A549 (cell line): Measurements from ENCODE around the gene OR10H3. TPM values are rescaled to one million over a fixed set of nuclear protein-coding genes. Genes with fewer than 3 reads are reported as not detected.
A peak's percentile ranks its signal among the peaks of the same experiment; 100 is the strongest.

Experiments used
- ATAC-seq, 2 experiments: fragments of 200-7000 bp in 1 of 2; fragments of >200 bp in 1 of 2; cut with Nextera tagmentation in 1 of 2; cut with Tn5 transposase in 1 of 2; 3 replicates each; pipeline versions ENCODE4 v1.8.0 to v1.9.1; 2018 to 2020; ENCODE audit warnings: mild to moderate bottlenecking in 1 of 2, moderate library complexity in 1 of 2
- CTCF ChIA-PET: fragments of 300-600 bp; sonication (Branson Sonifier 250); formaldehyde crosslinking; extraction: SDS; loops from one replicate; lab custom pipeline; 2021; ENCODE audit warnings: antibody characterized with exemption, inconsistent platforms; lab: Yijun Ruan, JAX
- POLR2A ChIA-PET: fragments of 350-600 bp; formaldehyde crosslinking; extraction: SDS; loops from one replicate; lab custom pipeline; 2021; ENCODE audit warnings: antibody characterized with exemption, inconsistent platforms; lab: Yijun Ruan, JAX
- DNase-seq, 2 experiments: peaks; one replicate each; pipeline versions ENCODE4 v3.0.0 to v3.0.0-alpha.2; 2011 to 2016; ENCODE audit warnings: low read depth in 1 of 2, low spot score in 1 of 2
- FAIRE-seq: peaks from 2 replicates; lab custom pipeline; 2011; peaks lifted over from hg19 to GRCh38; lab: Jason Lieb, UNC
- H3K27ac ChIP-seq, 2 experiments: fragments of >200 bp; sonication (Bioruptor Twin); formaldehyde crosslinking; 3 replicates each; pipeline ENCODE4 v1.5.1; 2016 to 2017
- H3K4me1 ChIP-seq: fragments of >200 bp; sonication (Bioruptor Twin); formaldehyde crosslinking; 3 replicates; pipeline ENCODE4 v1.6.1; 2016
- H3K4me2 ChIP-seq: fragments of >200 bp; sonication (Bioruptor Twin); formaldehyde crosslinking; 3 replicates; pipeline ENCODE4 v1.6.1; 2016
- H3K4me3 ChIP-seq: fragments of >200 bp; sonication (Bioruptor Twin); formaldehyde crosslinking; 3 replicates; pipeline ENCODE4 v1.5.1; 2016
- H3K9me3 ChIP-seq: fragments of >200 bp; sonication (Bioruptor Twin); formaldehyde crosslinking; 3 replicates; pipeline ENCODE4 v1.6.1; 2016
- ATOH8 ChIP-seq: fragments of 250-450 bp; sonication (Bioruptor Pico); IDR thresholded peaks from 2 replicates; pipeline ENCODE4 v1.5.0; 2020; ENCODE audit warnings: low read depth, mild to moderate bottlenecking, moderate library complexity
- CBX8 ChIP-seq: fragments of 200-600 bp; sonication (generic); IDR thresholded peaks from 2 replicates; pipeline ENCODE4 v1.6.1; 2016
- CHD2 ChIP-seq: fragments of 150-350 bp; IDR thresholded peaks from 2 replicates; pipeline ENCODE4 v1.6.1; 2014; ENCODE audit warnings: low read length; ENCODE audit not compliant: partially characterized antibody
- ELK1 ChIP-seq: fragments of 150-350 bp; IDR thresholded peaks from 2 replicates; pipeline ENCODE4 v1.6.1; 2014; ENCODE audit warnings: low read depth, mild to moderate bottlenecking, low read length
- EP300 ChIP-seq, 2 experiments: fragments of >200 bp; sonication (Bioruptor Twin); formaldehyde crosslinking; IDR thresholded peaks; 2 replicates in 1 of 2; 3 replicates in 1 of 2; pipeline ENCODE4 v1.6.1; 2016 to 2017
- ESRRA ChIP-seq: fragments of 150-350 bp; IDR thresholded peaks from 2 replicates; pipeline ENCODE4 v1.6.1; 2014; ENCODE audit warnings: mild to moderate bottlenecking, low read length, borderline replicate concordance
- FOSL2 ChIP-seq, 2 experiments: fragments of 450-650 bp in 1 of 2; fragments of >200 bp in 1 of 2; sonication (Bioruptor Twin) in 1 of 2; formaldehyde crosslinking; IDR thresholded peaks; 2 replicates each; pipeline versions ENCODE4 v1.5.0 to v1.6.1; 2016 to 2020; ENCODE audit warnings: mild to moderate bottlenecking in 1 of 2, moderate library complexity in 1 of 2
- FOXS1 ChIP-seq: fragments of 250-450 bp; sonication (Bioruptor Pico); IDR thresholded peaks from 2 replicates; pipeline ENCODE4 v1.5.0; 2020; ENCODE audit warnings: mild to moderate bottlenecking, moderate library complexity
- HES2 ChIP-seq: fragments of >200 bp; sonication (Bioruptor Twin); formaldehyde crosslinking; IDR thresholded peaks from 2 replicates; pipeline ENCODE4 v1.6.1; 2016
- HMGXB4 ChIP-seq: fragments of 250-450 bp; sonication (Bioruptor Pico); IDR thresholded peaks from 2 replicates; pipeline ENCODE4 v1.5.0; 2021; ENCODE audit warnings: mild to moderate bottlenecking, moderate library complexity, borderline replicate concordance
- HOXB13 ChIP-seq: fragments of 250-450 bp; sonication (Bioruptor Pico); IDR thresholded peaks from 2 replicates; pipeline ENCODE4 v1.5.0; 2020; ENCODE audit warnings: low read depth, mild to moderate bottlenecking, moderate library complexity
- JUNB ChIP-seq: fragments of >200 bp; sonication (Bioruptor Twin); formaldehyde crosslinking; IDR thresholded peaks from 2 replicates; pipeline ENCODE4 v1.6.1; 2016
- KDM1A ChIP-seq: fragments of 200-600 bp; sonication (generic); IDR thresholded peaks from 2 replicates; pipeline ENCODE4 v1.6.1; 2016; ENCODE audit warnings: low read depth, mild to moderate bottlenecking
- KDM5A ChIP-seq: fragments of 200-600 bp; sonication (generic); IDR thresholded peaks from 2 replicates; pipeline ENCODE4 v1.6.1; 2016; ENCODE audit warnings: antibody characterized with exemption, mild to moderate bottlenecking
- NPAS2 ChIP-seq: fragments of 250-450 bp; sonication (Bioruptor Pico); IDR thresholded peaks from 2 replicates; pipeline ENCODE4 v1.8.0; 2022; ENCODE audit warnings: mild to moderate bottlenecking, moderate library complexity, borderline replicate concordance
- PBX3 ChIP-seq: IDR thresholded peaks from 2 replicates; pipeline ENCODE4 v1.6.1; 2012
- PHF8 ChIP-seq: fragments of 200-600 bp; sonication (generic); IDR thresholded peaks from 2 replicates; pipeline ENCODE4 v1.6.1; 2016; ENCODE audit warnings: low read depth, mild to moderate bottlenecking, antibody characterized with exemption, moderate library complexity, borderline replicate concordance
- RARB ChIP-seq: fragments of 250-450 bp; sonication (Bioruptor Pico); IDR thresholded peaks from 2 replicates; pipeline ENCODE4 v1.8.0; 2021; ENCODE audit warnings: mild to moderate bottlenecking, moderate library complexity
- REST ChIP-seq: fragments of 200-600 bp; sonication (generic); IDR thresholded peaks from 2 replicates; pipeline ENCODE4 v1.6.1; 2016; ENCODE audit warnings: antibody characterized with exemption, mild to moderate bottlenecking, moderate library complexity
- SREBF2 ChIP-seq: fragments of 450-650 bp; IDR thresholded peaks from 2 replicates; pipeline ENCODE4 v1.6.1; 2014; ENCODE audit warnings: mild to moderate bottlenecking, moderate library complexity
- ZC3H11A ChIP-seq: fragments of 450-650 bp; IDR thresholded peaks from 2 replicates; pipeline ENCODE4 v1.6.1; 2014; ENCODE audit warnings: antibody characterized with exemption, mild to moderate bottlenecking
- WGBS: methylation state at CpG from one replicate; pipeline ENCODE4 v1.1.6; 2017; ENCODE audit errors: missing lambda C conversion rate; 5-methylcytosine and 5-hydroxymethylcytosine counted together
- polyA plus RNA-seq, 4 experiments: library from polyadenylated mRNA; depleted of rRNA in 3 of 4; stranded (reverse); fragments of >200 nt; fragmentation: RNase III in 1 of 4; extraction: RNeasy Plus Mini Kit Qiagen cat#74134 plus additional on column Dnase treatment in 1 of 4; gene quantifications; 2 replicates in 3 of 4; 3 replicates in 1 of 4; pipeline ENCODE4 v1.2.3, GENCODE V29; 2011 to 2017

Gene OR10H3
- polyA plus RNA-seq, 2 of the 4 experiments (the other 2 are of a cell fraction), result not detected

- 1% methylated on average over 3 of the region's 3 CpGs for WGBS
- no peak overlapping the region for H3K4me3 ChIP-seq
- TF ChIP-seq NPAS2 (CRISPR knock-in tag) (no peak), KDM5A (no peak), PHF8 (no peak), KDM1A (no peak), ZC3H11A (no peak), ESRRA (no peak), PBX3 (no peak), EP300 (IDR thresholded peaks at IDR 0.05) (no peak)
- POLR2A ChIA-PET, result no interaction called here
- H3K4me1 ChIP-seq, result no peaks in the 10 kb centered on the region
- H3K4me2 ChIP-seq, result no peak overlapping the region
- no peak overlapping the region for H3K27ac ChIP-seq
- CTCF ChIA-PET, result no interaction called here
- peaks cover 5% of the 10 kb centered on the region; the same call in 2 of the 3 replicates for H3K9me3 ChIP-seq
- FAIRE-seq (no peak), ATAC-seq (no peak), DNase-seq (no peak)
Measured at GRCh38 chr19:15714638-15715037, 23.1 kb upstream of the OR10H3 start.

- H3K4me1 ChIP-seq, result no peaks in the 10 kb centered on the region
- no peak overlapping the region for H3K4me3 ChIP-seq
- 86% methylated on average over 1 of the region's 1 CpG for WGBS
- H3K9me3 ChIP-seq, result peaks cover 5% of the 10 kb centered on the region; the same call in 2 of the 3 replicates
- POLR2A ChIA-PET, result no interaction called here
- H3K27ac ChIP-seq, result no peak overlapping the region
- ATAC-seq (no peak), FAIRE-seq (no peak), DNase-seq (no peak)
- CTCF ChIA-PET, result no interaction called here
- H3K4me2 ChIP-seq, result no peak overlapping the region
- TF ChIP-seq EP300 (IDR thresholded peaks at IDR 0.05), result no peak
- no peak for TF ChIP-seq CHD2
- no peak for TF ChIP-seq JUNB
- no peak for TF ChIP-seq FOSL2 (IDR thresholded peaks at IDR 0.05)
- no peak for TF ChIP-seq FOSL2 (CRISPR knock-in tag; IDR thresholded peaks at IDR 0.05)
- no peak for TF ChIP-seq HMGXB4 (CRISPR knock-in tag)
- no peak for TF ChIP-seq HES2
- no peak for TF ChIP-seq SREBF2
- no peak for TF ChIP-seq ATOH8 (CRISPR knock-in tag)
- TF ChIP-seq ELK1, result no peak
- no peak for TF ChIP-seq KDM5A
- no peak for TF ChIP-seq HOXB13 (CRISPR knock-in tag)
Measured at GRCh38 chr19:15715642-15716041, 22.1 kb upstream of the OR10H3 start.

- no peak for DNase-seq
- POLR2A ChIA-PET, result no interaction called here
- Histone ChIP-seq H3K4me3 (no peak overlapping the region), H3K4me1 (no peaks in the 10 kb centered on the region; the same call in 2 of the 3 replicates), H3K27ac (no peak overlapping the region), H3K9me3 (no peaks in the 10 kb centered on the region), H3K4me2 (no peak overlapping the region)
- CTCF ChIA-PET, result no interaction called here
- no peak for ATAC-seq
- no peak for TF ChIP-seq RARB
- peak; percentile 72 for TF ChIP-seq REST
- TF ChIP-seq CBX8, result no peak
- TF ChIP-seq FOXS1, result no peak
- no peak for FAIRE-seq
- WGBS, result 0% methylated on average over 2 of the region's 6 CpGs
Measured at GRCh38 chr19:15717809-15718208, 20.0 kb upstream of the OR10H3 start.
